GM21717 (cell line): ENCODE measurements around the gene GIMAP1.

ENCODE experiments used
- ATAC-seq: cut with Tn5 transposase; IDR thresholded peaks from one replicate; pipeline ENCODE4 v1.9.1; 2021; ENCODE audit warnings: mild to moderate bottlenecking, moderate library complexity; ENCODE audit not compliant: unreplicated experiment

Gene GIMAP1

GRCh38 chr7:150745876-150746275 lies 29.5 kb downstream of the GIMAP1 start:
- ATAC-seq: no peak

- no peak for ATAC-seq
Observed at GRCh38 chr7:150746921-150747320, 30.5 kb downstream of the GIMAP1 start.

- no peak for ATAC-seq
Observed at GRCh38 chr7:150748376-150748775, 32.0 kb downstream of the GIMAP1 start.

- no peak for ATAC-seq
Observed at GRCh38 chr7:150751702-150752101, 35.3 kb downstream of the GIMAP1 start.

GRCh38 chr7:150753239-150753638 lies 36.8 kb downstream of the GIMAP1 start:
- ATAC-seq: no peak

GRCh38 chr7:150753826-150754603 lies 37.6 kb downstream of the GIMAP1 start:
- no peak for ATAC-seq

GRCh38 chr7:150754951-150755350 lies 38.5 kb downstream of the GIMAP1 start:
- ATAC-seq: no peak

GRCh38 chr7:150755473-150756099 lies 39.2 kb downstream of the GIMAP1 start:
- ATAC-seq: no peak

GRCh38 chr7:150756166-150756565 lies 39.8 kb downstream of the GIMAP1 start:
- no peak for ATAC-seq

GRCh38 chr7:150756858-150757257 lies 40.4 kb downstream of the GIMAP1 start:
- ATAC-seq: no peak

GRCh38 chr7:150759479-150759878 lies 43.1 kb downstream of the GIMAP1 start:
- ATAC-seq: no peak

- no peak for ATAC-seq
Observed at GRCh38 chr7:150766334-150766709, 49.9 kb downstream of the GIMAP1 start.

- ATAC-seq: no peak
Observed at GRCh38 chr7:150769768-150770167, 53.4 kb downstream of the GIMAP1 start.
